H9 (cell line): Measurements from ENCODE around the gene PGGHG. TPM values are rescaled to one million over a fixed set of nuclear protein-coding genes. Genes with fewer than 3 reads are reported as not detected.

Experiments used
- DNase-seq: peaks from one replicate; pipeline ENCODE4 v3.0.0-alpha.2; 2017
- H2AFZ ChIP-seq: one replicate; pipeline ENCODE4 v1.6.1; 2013; ENCODE audit warnings: mild to moderate bottlenecking, low read length, control low read depth, moderate library complexity
- H2AK5ac ChIP-seq: 2 replicates; pipeline ENCODE4 v1.6.1; 2013; ENCODE audit warnings: low read length, control low read depth, mixed read lengths; ENCODE audit not compliant: insufficient read length
- H2BK120ac ChIP-seq: one replicate; pipeline ENCODE4 v1.6.1; 2013; ENCODE audit warnings: low read depth, mild to moderate bottlenecking, low read length, control low read depth, inconsistent platforms; ENCODE audit not compliant: poor library complexity, severe bottlenecking
- H2BK12ac ChIP-seq: 2 replicates; pipeline ENCODE4 v1.6.1; 2013; ENCODE audit warnings: low read length, control low read depth, mixed read lengths, low read depth; ENCODE audit not compliant: insufficient read length
- H2BK15ac ChIP-seq: 2 replicates; pipeline ENCODE4 v1.6.1; 2013; ENCODE audit warnings: low read depth, low read length, control low read depth
- H2BK20ac ChIP-seq: one replicate; pipeline ENCODE4 v1.6.1; 2013; ENCODE audit warnings: low read depth, mild to moderate bottlenecking, low read length, control low read depth, inconsistent platforms; ENCODE audit not compliant: poor library complexity, severe bottlenecking
- H2BK5ac ChIP-seq: 2 replicates; pipeline ENCODE4 v1.6.1; 2013; ENCODE audit warnings: low read length, control low read depth, mixed read lengths; ENCODE audit not compliant: insufficient read length
- H3K14ac ChIP-seq: 2 replicates; pipeline ENCODE4 v1.6.1; 2013; ENCODE audit warnings: low read length, control low read depth; ENCODE audit not compliant: insufficient read depth
- H3K18ac ChIP-seq: 2 replicates; pipeline ENCODE4 v1.6.1; 2013; ENCODE audit warnings: low read depth, mild to moderate bottlenecking, mixed read lengths, low read length, control low read depth; ENCODE audit not compliant: insufficient read length
- H3K23ac ChIP-seq: 2 replicates; pipeline ENCODE4 v1.6.1; 2013; ENCODE audit warnings: low read length, control low read depth, mixed read lengths, low read depth; ENCODE audit not compliant: insufficient read length
- H3K23me2 ChIP-seq: 2 replicates; pipeline ENCODE4 v1.6.1; 2013; ENCODE audit warnings: low read depth, mild to moderate bottlenecking, mixed read lengths, low read length, control low read depth; ENCODE audit not compliant: insufficient read length, poor library complexity, severe bottlenecking
- H3K27ac ChIP-seq: 2 replicates; pipeline ENCODE4 v1.5.1; 2013; ENCODE audit warnings: low read length, control low read depth, mixed read lengths, low read depth; ENCODE audit not compliant: insufficient read length
- H3K27me3 ChIP-seq: 2 replicates; pipeline ENCODE4 v1.6.1; 2013; ENCODE audit warnings: low read length, control low read depth, inconsistent platforms; ENCODE audit not compliant: insufficient read depth
- H3K4ac ChIP-seq: 2 replicates; pipeline ENCODE4 v1.6.1; 2013; ENCODE audit warnings: low read depth, mild to moderate bottlenecking, control low read depth, inconsistent platforms, low read length, moderate library complexity
- H3K4me1 ChIP-seq: 2 replicates; pipeline ENCODE4 v1.6.1; 2013; ENCODE audit warnings: low read length, control low read depth, inconsistent platforms; ENCODE audit not compliant: insufficient read depth
- H3K4me2 ChIP-seq: 2 replicates; pipeline ENCODE4 v1.6.1; 2013; ENCODE audit warnings: low read length, control low read depth, mixed read lengths; ENCODE audit not compliant: insufficient read length, insufficient read depth
- H3K56ac ChIP-seq: 2 replicates; pipeline ENCODE4 v1.6.1; 2013; ENCODE audit warnings: low read depth, mild to moderate bottlenecking, mixed read lengths, low read length, control low read depth; ENCODE audit not compliant: insufficient read length
- H3K79me1 ChIP-seq: 2 replicates; pipeline ENCODE4 v1.6.1; 2013; ENCODE audit warnings: low read depth, mild to moderate bottlenecking, moderate library complexity, low read length, control low read depth, inconsistent platforms; ENCODE audit not compliant: insufficient read depth, poor library complexity, severe bottlenecking
- H3K79me2 ChIP-seq: 2 replicates; pipeline ENCODE4 v1.6.1; 2013; ENCODE audit warnings: low read length, control low read depth, inconsistent platforms; ENCODE audit not compliant: insufficient read depth
- H3K9ac ChIP-seq: 2 replicates; pipeline ENCODE4 v1.6.1; 2013; ENCODE audit warnings: low read length, control low read depth, mixed read lengths; ENCODE audit not compliant: insufficient read length; ENCODE audit errors: extremely low read depth
- H3K9me3 ChIP-seq: one replicate; pipeline ENCODE4 v1.6.1; 2013; ENCODE audit warnings: low read depth, low read length, inconsistent platforms; ENCODE audit not compliant: control insufficient read depth
- H3T11ph ChIP-seq: one replicate; pipeline ENCODE4 v1.6.1; 2013; ENCODE audit warnings: mild to moderate bottlenecking, low read length, control low read depth, inconsistent platforms
- H4K20me1 ChIP-seq: one replicate; pipeline ENCODE4 v1.6.1; 2013; ENCODE audit not compliant: control insufficient read depth, insufficient read length, insufficient read depth
- H4K5ac ChIP-seq: 2 replicates; pipeline ENCODE4 v1.6.1; 2013; ENCODE audit warnings: low read depth, mild to moderate bottlenecking, mixed read lengths, low read length, control low read depth; ENCODE audit not compliant: insufficient read length
- H4K8ac ChIP-seq: replicated peaks from 2 replicates; pipeline ENCODE4 v1.6.1; 2013; ENCODE audit warnings: low read length, control low read depth, mixed read lengths, low read depth; ENCODE audit not compliant: insufficient read length
- H4K91ac ChIP-seq: 2 replicates; pipeline ENCODE4 v1.6.1; 2013; ENCODE audit warnings: low read depth, mild to moderate bottlenecking, moderate library complexity, mixed read lengths, low read length, control low read depth; ENCODE audit not compliant: insufficient read length
- H3K27ac Mint-ChIP-seq, 3 experiments: 2 replicates in 2 of 3; 3 replicates in 1 of 3; pipeline ENCODE4 v1.8.0; 2020 to 2021; ENCODE audit warnings: mixed read lengths in 3 of 3, mild to moderate bottlenecking in 1 of 3, moderate library complexity in 1 of 3
- H3K27me3 Mint-ChIP-seq: 2 replicates; pipeline ENCODE4 v1.8.0; 2021; ENCODE audit warnings: low read depth, mild to moderate bottlenecking, moderate library complexity, mixed read lengths
- H3K36me3 Mint-ChIP-seq, 3 experiments: 2 replicates in 2 of 3; 3 replicates in 1 of 3; pipeline ENCODE4 v1.8.0; 2020 to 2021; ENCODE audit warnings: low read depth in 3 of 3, mixed read lengths in 3 of 3; ENCODE audit not compliant: insufficient read depth in 1 of 3
- H3K4me1 Mint-ChIP-seq, 2 experiments: 2 replicates each; pipeline ENCODE4 v1.8.0; 2020; ENCODE audit warnings: mixed read lengths in 2 of 2
- H3K4me3 Mint-ChIP-seq, 2 experiments: 2 replicates in 1 of 2; 3 replicates in 1 of 2; pipeline ENCODE4 v1.8.0; 2020 to 2021; ENCODE audit warnings: mild to moderate bottlenecking in 2 of 2, mixed read lengths in 2 of 2, moderate library complexity in 1 of 2
- H3K9me3 Mint-ChIP-seq, 2 experiments: 2 replicates in 1 of 2; 3 replicates in 1 of 2; pipeline ENCODE4 v1.8.0; 2020; ENCODE audit warnings: mild to moderate bottlenecking in 2 of 2, mixed read lengths in 2 of 2, moderate library complexity in 1 of 2
- CTCF ChIP-seq: fragments of 200-600 bp; sonication (generic); conservative IDR thresholded peaks from 3 replicates; pipeline ENCODE4 v1.8.0; 2021; ENCODE audit warnings: antibody characterized with exemption, mild to moderate bottlenecking
- WGBS: extraction: QIAGEN DNeasy Blood & Tissue Kit; methylation state at CpG from one replicate; pipeline ENCODE4 v1.1.7; 2013; ENCODE audit warnings: missing lambda C conversion rate, low lambda C conversion rate, mixed read lengths; ENCODE audit not compliant: insufficient read length; ENCODE audit errors: extremely low coverage; 5-methylcytosine and 5-hydroxymethylcytosine counted together
- total RNA-seq: library from RNA; stranded (reverse); gene quantifications from 2 replicates; pipeline ENCODE4 v1.2.1, GENCODE V29; 2021

Gene PGGHG
- total RNA-seq, 1 experiment from 2014 or later = 58.3 TPM

GRCh38 chr11:315051-315481, 26.1 kb downstream of the PGGHG start:
- no peak overlapping the region for H3K18ac ChIP-seq
- no peaks in the 10 kb centered on the region; a peak in 1 of 5 replicates for H3K9me3 Mint-ChIP-seq
- H3K14ac ChIP-seq = no peak overlapping the region
- H3T11ph ChIP-seq = no peak overlapping the region
- H2BK15ac ChIP-seq = no peak overlapping the region
- no peaks in the 10 kb centered on the region for H3K27me3 Mint-ChIP-seq
- peaks cover 39 to 62% of the 10 kb centered on the region in 2 experiments for H3K4me1 Mint-ChIP-seq
- H3K27ac Mint-ChIP-seq = no peak overlapping the region; a peak in 1 of 7 replicates
- no peaks in the 10 kb centered on the region for H3K27me3 ChIP-seq
- no peak overlapping the region for H2BK12ac ChIP-seq
- H3K23me2 ChIP-seq = peaks cover 29% of the 10 kb centered on the region
- no peak overlapping the region for H2BK120ac ChIP-seq
- H4K91ac ChIP-seq = no peak overlapping the region
- H3K79me2 ChIP-seq = peaks cover 6% of the 10 kb centered on the region; the same call in 1 of the 2 replicates
- TF ChIP-seq CTCF = no peak
- no CpG with 5 or more reads among the region's 9 CpGs for WGBS
- H3K23ac ChIP-seq = no peak overlapping the region
- no peak overlapping the region for H3K4ac ChIP-seq
- peaks cover 2% of the 10 kb centered on the region for H3K79me1 ChIP-seq
- no peak overlapping the region for H2AK5ac ChIP-seq
- no peaks in the 10 kb centered on the region for H4K20me1 ChIP-seq
- peak overlapping the region; percentile 92 to 97 for H3K4me3 Mint-ChIP-seq
- H3K4me2 ChIP-seq = peak overlapping the region; percentile 85
- H3K36me3 Mint-ChIP-seq = peaks cover 6 to 19% (median 6%) of the 10 kb centered on the region in 3 experiments; a peak in 6 of 7 replicates
- H2AFZ ChIP-seq = no peak overlapping the region
- H3K9ac ChIP-seq = no peak overlapping the region
- H3K56ac ChIP-seq = no peak overlapping the region
- H3K9me3 ChIP-seq = no peaks in the 10 kb centered on the region
- no peak overlapping the region for H4K5ac ChIP-seq
- peaks cover 6% of the 10 kb centered on the region; the same call in 1 of the 2 replicates for H3K4me1 ChIP-seq
- H3K27ac ChIP-seq = no peak overlapping the region
- H2BK20ac ChIP-seq = no peak overlapping the region
- no peak overlapping the region for H4K8ac ChIP-seq
- H2BK5ac ChIP-seq = no peak overlapping the region
- DNase-seq = no peak
